Hepatocyte (in vitro differentiated cells): ENCODE results near the gene STAU1. TPM values are rescaled to one million over a fixed set of nuclear protein-coding genes. Genes with fewer than 3 reads are reported as not detected.

ENCODE experiments used
- polyA plus RNA-seq: library from polyadenylated mRNA; unstranded; fragments of >200 nt; fragmentation: Nextera tagmentation; extraction: Ambion mirVana; gene quantifications from 2 replicates; pipeline ENCODE4 v1.2.1, GENCODE V29; 2016
- total RNA-seq: library from RNA; depleted of rRNA; stranded (reverse); fragments of >200 nt; gene quantifications from 2 replicates; pipeline ENCODE4 v1.2.3, GENCODE V29; 2014

The STAU1 gene
- total and polyA plus RNA-seq, 2 experiments from 2014 or later: 72.9 to 84.5 TPM

Other genes with a start within 250 kb of the STAU1 start
- 54.9 and 60.7 TPM in 2 replicates for gene CSE1L, start 142.0 kb downstream of the STAU1 start, total RNA-seq
- gene CSE1L, start 142.0 kb downstream of the STAU1 start, polyA plus RNA-seq: 27.3 and 34.3 TPM in 2 replicates
- 29.1 and 30.1 TPM in 2 replicates for gene DDX27, start 31.1 kb upstream of the STAU1 start, total RNA-seq
- 33.9 and 37.0 TPM in 2 replicates for gene DDX27, start 31.1 kb upstream of the STAU1 start, polyA plus RNA-seq
- gene ZNFX1, start 89.7 kb upstream of the STAU1 start, total RNA-seq: 13.0 and 13.9 TPM in 2 replicates
- gene ZNFX1, start 89.7 kb upstream of the STAU1 start, polyA plus RNA-seq: 10.0 and 10.2 TPM in 2 replicates